ENCODE measurements around the gene PRF1.

DNA sequence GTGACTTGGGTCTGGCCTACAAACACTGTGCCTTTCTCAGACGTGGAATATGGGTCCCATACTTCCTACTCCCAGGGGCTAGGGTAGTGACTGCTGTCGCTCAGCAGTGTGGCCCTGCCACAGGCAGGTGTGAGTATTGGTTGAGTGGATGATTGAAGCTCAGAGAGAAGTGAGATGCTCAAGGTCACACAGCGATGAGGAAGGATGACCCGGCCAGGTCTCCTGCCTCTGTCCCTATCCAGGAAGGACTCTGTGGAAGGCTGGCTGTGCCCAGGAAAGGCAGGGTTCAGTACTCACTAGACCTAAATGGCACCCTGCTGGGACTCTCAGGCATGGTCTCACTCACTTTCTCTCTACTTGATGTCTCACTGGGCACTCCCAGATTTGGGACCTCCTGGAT, 2.8 kb downstream of the PRF1 start:
- TF ChIP-seq ZNF234 (CRISPR knock-in tag; conservative IDR thresholded peaks at IDR 0.05) (no peak), ZBTB42 (CRISPR knock-in tag; IDR thresholded peaks at IDR 0.05) (no peak), HNF4G (IDR thresholded peaks at IDR 0.05; ENCODE audit: borderline replicate concordance, low read depth, low read length) (no peak), HNF4G (CRISPR knock-in tag; IDR thresholded peaks at IDR 0.05; ENCODE audit: borderline replicate concordance, low read depth) (no peak), IKZF1 (IDR thresholded peaks at IDR 0.05) (no peak), TCF7L2 (IDR thresholded peaks at IDR 0.05; ENCODE audit: low read depth, low read length) (no peak)
